ENCODE data around the gene FSTL3. TPM values are rescaled to one million over a fixed set of nuclear protein-coding genes. Genes with fewer than 3 reads are reported as not detected.
"Not testable (repeated sequence)": the region's sequence is repeated elsewhere in the genome, so short reads cannot be mapped to it uniquely, and the experiment has no call there.

FSTL3 gene
- total RNA-seq, 4 donors from 2014 or later: 7.5 to 20.1 (median 15.9) TPM

DNA sequence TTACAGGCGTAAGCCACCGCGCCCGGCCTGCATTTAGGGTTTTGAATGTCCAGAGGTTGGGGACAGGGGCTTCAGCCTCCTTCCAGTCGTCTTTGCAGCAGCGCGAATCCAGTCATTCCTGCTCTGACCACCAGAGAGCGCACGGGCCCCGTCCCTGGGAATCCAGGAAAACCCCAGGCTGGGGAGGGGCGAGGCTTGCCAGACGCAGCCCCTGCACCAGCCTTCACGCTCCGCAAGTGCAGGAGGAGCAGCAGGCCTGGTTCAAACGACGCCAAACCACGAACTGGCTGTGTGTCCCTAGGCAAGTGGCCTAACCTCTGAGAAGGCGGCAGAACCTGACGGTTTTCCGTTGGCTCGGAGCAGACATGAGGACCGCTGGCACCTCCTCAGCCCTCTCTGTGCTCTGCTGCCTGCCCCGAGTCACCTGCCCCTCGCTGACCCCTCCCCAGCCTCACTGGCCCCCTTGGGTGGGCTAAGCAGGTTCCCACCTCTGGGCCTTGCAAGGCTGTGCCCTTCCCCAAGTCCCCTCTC lies 11.2 kb upstream of the FSTL3 start:
- ATAC-seq (peak in 1 of 2 donors; percentile 26), DNase-seq (peak; percentile 40 to 60)
- H3K27me3 ChIP-seq: no peaks in the 10 kb centered on the region
- peak overlapping the region; percentile 12 to 43 (median 37) for H3K4me3 ChIP-seq
- TF ChIP-seq, protein P1, sequence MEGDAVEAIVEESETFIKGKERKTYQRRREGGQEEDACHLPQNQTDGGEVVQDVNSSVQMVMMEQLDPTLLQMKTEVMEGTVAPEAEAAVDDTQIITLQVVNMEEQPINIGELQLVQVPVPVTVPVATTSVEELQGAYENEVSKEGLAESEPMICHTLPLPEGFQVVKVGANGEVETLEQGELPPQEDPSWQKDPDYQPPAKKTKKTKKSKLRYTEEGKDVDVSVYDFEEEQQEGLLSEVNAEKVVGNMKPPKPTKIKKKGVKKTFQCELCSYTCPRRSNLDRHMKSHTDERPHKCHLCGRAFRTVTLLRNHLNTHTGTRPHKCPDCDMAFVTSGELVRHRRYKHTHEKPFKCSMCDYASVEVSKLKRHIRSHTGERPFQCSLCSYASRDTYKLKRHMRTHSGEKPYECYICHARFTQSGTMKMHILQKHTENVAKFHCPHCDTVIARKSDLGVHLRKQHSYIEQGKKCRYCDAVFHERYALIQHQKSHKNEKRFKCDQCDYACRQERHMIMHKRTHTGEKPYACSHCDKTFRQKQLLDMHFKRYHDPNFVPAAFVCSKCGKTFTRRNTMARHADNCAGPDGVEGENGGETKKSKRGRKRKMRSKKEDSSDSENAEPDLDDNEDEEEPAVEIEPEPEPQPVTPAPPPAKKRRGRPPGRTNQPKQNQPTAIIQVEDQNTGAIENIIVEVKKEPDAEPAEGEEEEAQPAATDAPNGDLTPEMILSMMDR (IDR thresholded peaks at IDR 0.05 in 4 of 5, conservative IDR thresholded peaks at IDR 0.05 in 1 of 5): peak; percentile 84 to 97 (median 91)
- TF ChIP-seq POLR2A (IDR thresholded peaks at IDR 0.05): no peak
- H3K36me3 ChIP-seq: no peaks in the 10 kb centered on the region
- no peaks in the 10 kb centered on the region for H3K9me3 ChIP-seq
- in situ Hi-C loops (cut with MboI; ENCODE audit: low sequenced_read_pairs in 4 of 4) (loop anchor here in 3 of 4 donors (5.0 to 10.0 kb wide), 2 partner anchors 67 to 70 kb away; no protein-coding TSS in a partner anchor), intact Hi-C loops (cut with DNase I; ENCODE audit: low total_unique reads) (loop anchor here (1.0 to 10.0 kb wide), 3 partner anchors 69 to 260 kb away; partner anchors contain the start of genes ARID3A and PTBP1)
- H3K27ac ChIP-seq: peak overlapping the region in 1 of 4 donors; percentile 21
- peaks cover 28 to 40% of the 10 kb centered on the region in 2 donors for H3K4me1 ChIP-seq

DNA sequence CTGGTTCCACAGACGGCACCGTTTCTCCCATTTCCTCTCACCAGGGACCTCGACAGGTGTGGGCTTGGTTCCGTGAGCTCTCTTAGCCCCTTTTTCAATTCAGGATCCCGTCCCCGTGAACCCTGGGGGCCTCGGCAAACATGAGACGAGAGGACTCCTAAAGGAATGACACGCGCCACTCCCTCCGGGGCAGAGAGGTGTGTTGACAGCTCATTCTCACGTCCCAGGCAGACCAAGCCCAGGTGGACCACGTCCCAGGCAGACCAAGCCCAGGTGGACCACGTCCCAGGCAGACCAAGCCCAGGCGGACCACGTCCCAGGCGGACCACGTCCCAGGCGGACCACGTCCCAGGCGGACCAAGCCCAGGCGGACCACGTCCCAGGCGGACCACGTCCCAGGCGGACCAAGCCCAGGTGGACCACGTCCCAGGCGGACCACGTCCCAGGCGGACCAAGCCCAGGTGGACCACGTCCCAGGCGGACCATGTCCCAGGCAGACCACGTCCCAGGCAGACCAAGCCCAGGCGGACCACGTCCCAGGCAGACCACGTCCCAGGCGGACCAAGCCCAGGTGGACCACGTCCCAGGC lies 9.1 kb upstream of the FSTL3 start:
- H3K27ac ChIP-seq, H3K27me3 ChIP-seq, ATAC-seq, H3K4me3 ChIP-seq, H3K36me3 ChIP-seq, DNase-seq, H3K9me3 ChIP-seq: not testable (repeated sequence)
- H3K4me1 ChIP-seq: peaks cover 8 to 19% of the 10 kb centered on the region in 2 donors
- in situ Hi-C loops (cut with MboI; ENCODE audit: low sequenced_read_pairs in 4 of 4): loop anchor here in 3 of 4 donors (5.0 to 10.0 kb wide), 2 partner anchors 65 to 68 kb away; no protein-coding TSS in a partner anchor
- intact Hi-C loops (cut with DNase I; ENCODE audit: low total_unique reads): loop anchor here (10.0 kb wide), 1 partner anchor 258 kb away; the partner anchor contains the start of gene ARID3A

DNA sequence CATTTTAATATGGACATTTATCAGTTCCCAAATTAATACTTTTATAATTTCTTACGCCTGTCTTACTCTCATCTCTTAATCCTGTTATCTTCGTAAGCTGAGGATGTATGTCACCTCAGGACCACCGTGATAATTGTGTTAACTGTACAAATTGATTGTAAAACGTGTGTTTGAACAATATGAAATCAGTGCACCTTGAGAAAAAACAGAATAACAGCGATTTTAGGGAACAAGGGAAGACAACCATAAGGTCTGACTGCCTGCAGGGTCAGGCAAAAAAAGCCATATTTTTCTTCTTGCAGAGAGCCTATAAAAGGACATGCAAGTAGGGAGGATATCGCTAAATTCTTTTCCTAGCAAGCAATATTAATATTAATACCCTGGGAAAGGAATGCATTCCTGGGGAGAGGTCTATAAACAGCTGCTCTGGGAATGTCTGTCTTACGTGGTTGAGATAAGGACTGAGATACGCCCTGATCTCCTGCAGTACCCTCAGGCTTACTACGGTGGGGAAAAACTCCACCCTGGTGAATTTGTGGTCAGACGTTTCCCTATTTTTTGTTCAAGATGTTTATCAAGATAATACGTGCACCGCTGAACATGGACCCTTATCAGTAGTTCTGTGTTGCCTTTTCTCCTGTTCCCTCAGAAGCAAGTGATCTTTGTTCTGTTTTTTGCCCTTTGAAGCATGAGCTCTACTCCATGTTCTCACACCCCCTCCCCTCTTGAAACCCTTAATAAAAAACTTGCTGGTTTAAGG lies 7.3 kb upstream of the FSTL3 start:
- not testable (repeated sequence) for H3K27ac ChIP-seq, H3K9me3 ChIP-seq, H3K4me3 ChIP-seq, H3K36me3 ChIP-seq, H3K27me3 ChIP-seq, ATAC-seq, DNase-seq
- H3K4me1 ChIP-seq: peaks cover 3 to 14% of the 10 kb centered on the region in 2 donors
- in situ Hi-C loops (cut with MboI; ENCODE audit: low sequenced_read_pairs in 4 of 4): loop anchor here in 3 of 4 donors (5.0 to 10.0 kb wide), 2 partner anchors 63 to 66 kb away; no protein-coding TSS in a partner anchor
- intact Hi-C loops (cut with DNase I; ENCODE audit: low total_unique reads): loop anchor here (10.0 kb wide), 1 partner anchor 256 kb away; the partner anchor contains the start of gene ARID3A

DNA sequence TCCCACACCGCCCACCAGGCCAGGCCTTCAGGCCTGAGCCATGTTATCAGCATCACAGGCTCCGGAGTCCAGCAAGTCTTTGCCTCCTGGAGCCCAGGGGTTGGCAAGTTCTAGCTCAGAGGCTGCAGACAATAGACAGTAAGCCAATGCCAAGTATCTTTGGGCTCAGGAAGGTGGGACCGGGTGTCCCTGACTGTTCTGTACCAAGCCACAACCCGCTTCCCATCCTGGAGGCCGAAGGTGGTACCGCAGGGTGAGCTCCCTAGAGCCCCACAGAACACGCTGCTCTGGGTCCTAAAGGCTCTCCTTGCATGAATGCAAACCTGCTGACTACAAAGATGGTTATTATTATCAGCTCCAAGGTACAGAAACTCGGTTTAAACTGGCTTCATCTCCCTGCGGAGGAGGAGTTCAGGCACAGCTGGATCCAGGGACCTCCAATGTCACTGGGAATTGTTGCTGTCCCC lies 5.5 kb upstream of the FSTL3 start:
- Histone ChIP-seq H3K9me3 (no peaks in the 10 kb centered on the region), H3K36me3 (no peaks in the 10 kb centered on the region), H3K27me3 (peaks cover under 1 to 12% (median 8%) of the 10 kb centered on the region in 3 donors), H3K4me1 (peaks cover 0 to 3% of the 10 kb centered on the region in 2 donors), H3K27ac (no peak overlapping the region), H3K4me3 (no peak overlapping the region)
- DNase-seq (no peak), ATAC-seq (no peak)
- TF ChIP-seq, protein P1 (IDR thresholded peaks at IDR 0.05 in 4 of 5, conservative IDR thresholded peaks at IDR 0.05 in 1 of 5): no peak
- TF ChIP-seq POLR2A (IDR thresholded peaks at IDR 0.05): no peak
- intact Hi-C loops (cut with DNase I; ENCODE audit: low total_unique reads) (no loop called here), in situ Hi-C loops (cut with MboI; ENCODE audit: low sequenced_read_pairs in 4 of 4) (no loop called here)

DNA sequence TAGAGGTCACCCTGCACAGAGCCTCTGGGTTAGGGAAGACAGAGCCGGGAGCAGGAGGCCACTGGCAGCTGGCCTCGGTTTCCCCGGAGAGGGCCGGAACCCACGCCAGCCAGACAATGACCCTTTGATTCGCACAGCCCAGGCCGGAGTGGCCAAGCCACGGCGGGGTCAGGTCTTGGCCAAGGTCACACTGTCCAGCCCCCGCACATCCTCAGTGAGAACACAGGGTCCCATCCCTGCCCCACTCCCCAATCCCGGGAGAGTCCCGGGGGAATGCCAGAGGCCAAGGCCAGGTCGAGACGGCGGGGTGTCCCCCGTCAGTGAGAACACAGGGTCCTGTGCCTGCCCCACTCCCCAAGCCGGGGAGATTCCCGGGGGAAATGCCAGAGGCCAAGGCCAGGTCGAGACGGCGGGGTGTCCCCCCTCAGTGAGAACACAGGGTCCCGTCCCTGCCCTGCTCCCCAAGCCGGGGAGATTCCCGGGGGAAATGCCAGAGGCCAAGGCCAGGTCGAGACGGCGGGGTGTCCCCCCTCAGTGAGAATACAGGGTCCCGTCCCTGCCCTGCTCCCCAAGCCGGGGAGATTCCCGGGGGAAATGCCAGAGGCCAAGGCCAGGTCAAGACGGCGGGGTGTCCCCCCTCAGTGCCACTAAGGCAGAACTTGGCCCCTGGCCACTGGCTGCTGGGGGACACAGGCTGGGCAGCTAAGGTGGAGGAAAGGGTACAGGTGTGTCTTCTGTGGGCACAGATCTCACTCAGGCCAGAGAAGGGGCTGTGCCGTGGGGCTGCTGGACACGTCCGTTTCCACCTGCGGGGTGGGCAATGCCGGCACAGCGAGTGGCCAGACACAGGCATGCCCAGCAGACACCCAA lies 1.7 kb upstream of the FSTL3 start:
- ATAC-seq: no peak
- no peaks in the 10 kb centered on the region for H3K9me3 ChIP-seq
- no peak for TF ChIP-seq POLR2A (IDR thresholded peaks at IDR 0.05)
- TF ChIP-seq, protein P1 (IDR thresholded peaks at IDR 0.05 in 4 of 5, conservative IDR thresholded peaks at IDR 0.05 in 1 of 5): no peak
- DNase-seq: no peak
- H3K36me3 ChIP-seq: no peaks in the 10 kb centered on the region
- in situ Hi-C loops (cut with MboI; ENCODE audit: low sequenced_read_pairs in 4 of 4) (no loop called here), intact Hi-C loops (cut with DNase I; ENCODE audit: low total_unique reads) (no loop called here)
- peaks cover 0 to 27% of the 10 kb centered on the region in 2 donors for H3K4me1 ChIP-seq
- no peak overlapping the region for H3K4me3 ChIP-seq
- H3K27ac ChIP-seq: peak overlapping the region in 3 of 4 donors; percentile 44 to 75 (median 73)
- H3K27me3 ChIP-seq: peaks cover 12 to 20% (median 13%) of the 10 kb centered on the region in 3 donors
